HG02759 (cell line): ENCODE data around the gene HM13.
A peak's percentile ranks its signal among the peaks of the same experiment; 100 is the strongest.
"Not testable (repeated sequence)": the region's sequence is repeated elsewhere in the genome, so short reads cannot be mapped to it uniquely, and the experiment has no call there.

Source experiments
- ATAC-seq: cut with Tn5 transposase; IDR thresholded peaks from one replicate; pipeline ENCODE4 v1.9.1; 2021; ENCODE audit warnings: mild to moderate bottlenecking, moderate library complexity; ENCODE audit not compliant: unreplicated experiment

The HM13 gene

GRCh38 chr20:31566319-31566657, 52.0 kb downstream of the HM13 start:
- ATAC-seq = no peak

GRCh38 chr20:31566658-31567379, 52.6 kb downstream of the HM13 start:
- ATAC-seq = no peak

GRCh38 chr20:31567380-31567720, 53.1 kb downstream of the HM13 start:
- ATAC-seq = no peak

- ATAC-seq = no peak
Measured at GRCh38 chr20:31568041-31568731, 53.9 kb downstream of the HM13 start.

GRCh38 chr20:31568773-31569162, 54.5 kb downstream of the HM13 start:
- ATAC-seq = no peak

- no peak for ATAC-seq
Measured at GRCh38 chr20:31569163-31570020, 55.1 kb downstream of the HM13 start.

- ATAC-seq = no peak
Measured at GRCh38 chr20:31570021-31570463, 55.8 kb downstream of the HM13 start.

- no peak for ATAC-seq
Measured at GRCh38 chr20:31570735-31571617, 56.7 kb downstream of the HM13 start.

GRCh38 chr20:31572042-31572700, 57.9 kb downstream of the HM13 start:
- ATAC-seq = no peak

GRCh38 chr20:31572701-31573554, 58.7 kb downstream of the HM13 start:
- ATAC-seq = peak; percentile 92

GRCh38 chr20:31573555-31574321, 59.5 kb downstream of the HM13 start:
- peak; percentile 15 for ATAC-seq

GRCh38 chr20:31574986-31575385, 60.7 kb downstream of the HM13 start:
- ATAC-seq = not testable (repeated sequence)

GRCh38 chr20:31576751-31577150, 62.5 kb downstream of the HM13 start:
- no peak for ATAC-seq

- ATAC-seq = no peak
Measured at GRCh38 chr20:31577194-31577593, 63.0 kb downstream of the HM13 start.

- no peak for ATAC-seq
Measured at GRCh38 chr20:31578448-31579138, 64.4 kb downstream of the HM13 start.

GRCh38 chr20:31579245-31579644, 65.0 kb downstream of the HM13 start:
- no peak for ATAC-seq

- ATAC-seq = not testable (repeated sequence)
Measured at GRCh38 chr20:31579941-31580651, 65.9 kb downstream of the HM13 start.
